GM19043 (cell line): ENCODE results near the gene FNDC3B.

Experiments used
- ATAC-seq: cut with Tn5 transposase; IDR thresholded peaks from one replicate; pipeline ENCODE4 v1.9.1; 2021; ENCODE audit warnings: low read depth; ENCODE audit not compliant: unreplicated experiment

FNDC3B gene

DNA sequence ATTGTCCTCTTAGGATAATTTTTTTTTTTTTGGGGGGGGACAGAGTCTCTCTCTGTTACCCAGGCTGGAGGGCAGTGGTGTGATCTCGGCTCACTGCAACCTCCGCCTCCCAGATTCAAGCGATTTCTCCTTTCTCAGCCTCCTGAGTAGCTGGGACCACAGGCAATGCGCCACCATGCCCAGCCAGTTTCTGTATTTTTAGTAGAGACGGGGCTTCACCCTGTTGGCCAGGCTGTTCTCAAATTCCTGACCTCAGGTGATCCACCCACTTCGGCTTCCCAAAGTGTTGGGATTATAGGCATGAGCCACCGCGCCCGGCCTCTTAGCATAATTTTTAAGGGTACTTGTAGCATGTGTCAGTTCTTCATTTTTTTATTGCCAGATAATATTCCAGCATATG is 122.6 kb downstream of the FNDC3B start:
- no peak for ATAC-seq

- ATAC-seq: no peak
Observed at GRCh38 chr3:172163320-172163719, 123.9 kb downstream of the FNDC3B start.

DNA sequence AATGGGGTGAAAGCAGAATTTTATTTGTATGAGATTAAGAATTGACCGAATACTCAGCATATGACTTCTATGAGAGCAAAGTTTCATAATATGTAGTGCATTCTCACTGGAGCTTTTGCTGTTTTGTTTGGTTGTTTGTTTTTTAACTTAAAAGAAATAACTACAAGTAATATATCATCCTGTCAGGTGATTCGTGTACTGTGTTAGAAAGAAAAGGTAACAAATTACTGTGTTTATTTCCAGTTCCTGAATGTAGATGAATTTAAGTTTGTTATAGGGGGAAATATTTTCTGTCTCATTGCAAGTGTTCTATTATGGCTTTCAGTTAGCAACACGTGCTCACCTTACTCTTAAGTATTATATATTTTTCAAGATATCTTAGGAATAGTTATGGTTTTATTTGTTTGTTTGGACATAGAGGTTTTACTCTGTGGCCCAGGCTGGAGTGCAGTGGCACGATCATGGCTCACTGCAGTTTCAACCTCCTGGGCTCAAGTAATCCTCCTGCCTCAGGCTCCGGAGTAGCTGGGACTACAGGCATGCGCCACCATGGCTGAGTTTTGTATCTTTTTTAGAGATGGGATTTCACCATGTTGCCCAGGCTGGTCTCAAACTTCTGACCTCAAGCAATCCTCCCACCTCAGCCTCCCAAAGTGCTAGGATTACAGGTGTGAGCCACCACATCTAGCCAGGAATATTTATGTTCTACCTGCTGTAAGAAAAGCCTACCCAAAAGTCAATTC is 125.4 kb downstream of the FNDC3B start:
- ATAC-seq: no peak

- no peak for ATAC-seq
Observed at GRCh38 chr3:172166261-172166660, 126.9 kb downstream of the FNDC3B start.

GRCh38 chr3:172166890-172167289 is 127.5 kb downstream of the FNDC3B start:
- no peak for ATAC-seq

GRCh38 chr3:172167892-172168648 is 128.7 kb downstream of the FNDC3B start:
- ATAC-seq: no peak

- ATAC-seq: no peak
Observed at GRCh38 chr3:172170073-172170709, 130.8 kb downstream of the FNDC3B start.

DNA sequence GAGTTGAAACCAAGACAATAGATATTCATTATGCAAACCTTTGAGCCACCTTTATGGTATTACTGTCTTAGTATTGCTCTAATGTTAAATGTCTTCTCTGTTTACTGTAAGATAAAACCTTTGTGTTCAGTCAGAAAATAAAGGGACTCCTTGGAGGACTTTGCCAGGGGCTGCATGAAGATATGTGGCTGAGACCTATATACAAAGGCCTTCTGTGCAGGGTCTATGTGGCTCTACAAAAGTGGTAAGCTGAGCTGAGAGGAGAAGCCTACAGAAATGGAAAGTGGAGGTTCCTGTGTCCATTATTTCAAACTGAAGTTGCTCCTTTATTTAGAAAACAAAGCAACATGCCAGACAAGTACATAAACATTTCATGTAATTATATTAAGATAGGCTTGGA is 131.5 kb downstream of the FNDC3B start:
- ATAC-seq: no peak

DNA sequence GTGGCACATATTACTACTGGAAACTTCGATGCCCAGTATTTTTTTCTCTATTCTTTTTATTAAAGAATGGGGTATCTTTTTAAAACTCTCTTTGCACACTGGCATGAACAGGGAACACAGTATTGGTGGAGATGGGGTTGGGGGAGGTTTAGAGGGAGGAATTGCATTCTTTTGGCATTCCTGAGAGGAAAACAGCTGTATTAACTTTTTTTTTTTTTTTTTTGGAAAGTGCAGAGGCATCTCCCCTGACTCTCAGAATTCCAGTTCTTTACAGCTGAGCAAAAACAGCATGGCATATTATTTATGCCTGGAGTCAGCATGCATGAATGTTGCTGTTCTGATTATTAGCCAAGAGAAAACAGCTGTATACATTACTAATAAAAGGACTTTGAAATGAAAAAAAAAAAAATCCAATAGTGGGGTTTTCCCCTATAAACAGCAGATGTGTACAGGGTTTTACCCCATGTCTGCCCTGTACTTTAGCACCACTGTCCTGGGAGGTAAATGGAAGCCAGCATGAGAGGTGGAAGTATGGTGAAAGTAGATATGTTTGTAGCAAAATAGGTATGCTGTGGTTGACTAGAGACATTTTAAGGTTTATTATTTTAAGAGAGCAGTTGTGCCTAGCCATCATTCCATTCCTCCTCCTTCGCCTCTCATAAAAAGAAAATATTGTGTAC is 132.2 kb downstream of the FNDC3B start:
- ATAC-seq: no peak

DNA sequence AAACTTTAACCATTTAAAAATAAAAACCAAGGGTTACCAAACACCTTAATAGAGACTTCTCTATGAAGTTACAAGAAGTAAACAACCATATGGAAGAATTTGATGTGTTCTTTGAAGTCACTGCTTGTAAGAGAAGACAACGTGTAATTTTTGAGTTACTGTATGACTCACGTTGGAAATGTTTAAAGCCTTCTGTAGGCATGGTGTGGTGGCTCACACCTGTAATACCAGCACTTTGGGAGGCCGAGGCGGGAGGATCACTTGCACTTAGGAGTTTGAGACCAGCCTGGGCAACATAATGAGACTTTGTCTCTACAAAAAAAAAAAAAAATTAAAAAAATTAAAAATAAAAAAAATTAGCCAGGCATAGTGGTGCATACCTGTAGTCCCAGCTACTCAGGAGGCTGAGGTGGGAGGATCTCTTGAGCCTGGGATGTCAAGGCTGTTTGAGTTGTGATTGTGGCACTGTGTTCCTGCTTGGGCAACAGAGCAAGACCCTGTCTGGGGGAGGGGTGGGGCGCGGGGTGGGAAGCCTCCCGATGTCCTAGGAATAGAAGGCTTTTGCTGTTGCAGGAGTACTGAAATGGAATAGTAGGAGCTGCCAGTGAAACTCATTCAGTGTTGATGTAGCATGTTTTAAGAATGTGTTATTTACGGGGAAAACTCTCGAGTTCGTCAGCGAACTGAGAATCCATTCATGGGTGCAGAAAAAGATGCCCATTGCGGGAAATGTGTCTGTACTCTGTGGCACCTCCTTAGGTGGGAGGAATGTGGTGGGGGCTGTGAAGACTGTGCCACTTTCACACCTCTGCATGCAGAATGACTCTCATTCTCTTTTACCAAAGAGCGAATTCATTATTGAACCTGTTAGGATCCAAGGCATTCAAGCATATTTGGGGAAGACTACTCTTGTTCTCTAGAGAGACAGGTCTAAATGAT is 134.2 kb downstream of the FNDC3B start:
- ATAC-seq: no peak

GRCh38 chr3:172174513-172175253 is 135.3 kb downstream of the FNDC3B start:
- ATAC-seq: no peak

GRCh38 chr3:172175254-172175599 is 135.8 kb downstream of the FNDC3B start:
- ATAC-seq: no peak

GRCh38 chr3:172176061-172176770 is 136.8 kb downstream of the FNDC3B start:
- ATAC-seq: no peak

DNA sequence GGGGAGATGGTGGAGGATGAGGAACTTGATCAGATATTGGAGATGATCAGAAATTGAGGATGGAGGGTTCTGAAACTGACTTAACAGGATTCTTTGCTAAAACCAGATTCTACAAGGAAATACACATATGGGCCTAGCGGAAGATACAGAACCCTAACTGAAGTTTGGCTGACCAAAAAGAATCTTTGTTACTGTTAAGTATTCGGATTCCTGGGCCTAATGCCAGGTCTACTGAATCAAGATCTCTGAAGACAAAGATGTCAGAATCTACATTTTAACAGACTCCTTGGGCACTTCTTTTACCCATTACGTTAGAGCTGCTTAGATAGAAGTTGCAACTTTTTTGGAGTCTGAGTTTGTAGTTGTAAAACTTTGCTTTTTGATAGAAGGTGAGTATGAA is 137.7 kb downstream of the FNDC3B start:
- ATAC-seq: no peak

DNA sequence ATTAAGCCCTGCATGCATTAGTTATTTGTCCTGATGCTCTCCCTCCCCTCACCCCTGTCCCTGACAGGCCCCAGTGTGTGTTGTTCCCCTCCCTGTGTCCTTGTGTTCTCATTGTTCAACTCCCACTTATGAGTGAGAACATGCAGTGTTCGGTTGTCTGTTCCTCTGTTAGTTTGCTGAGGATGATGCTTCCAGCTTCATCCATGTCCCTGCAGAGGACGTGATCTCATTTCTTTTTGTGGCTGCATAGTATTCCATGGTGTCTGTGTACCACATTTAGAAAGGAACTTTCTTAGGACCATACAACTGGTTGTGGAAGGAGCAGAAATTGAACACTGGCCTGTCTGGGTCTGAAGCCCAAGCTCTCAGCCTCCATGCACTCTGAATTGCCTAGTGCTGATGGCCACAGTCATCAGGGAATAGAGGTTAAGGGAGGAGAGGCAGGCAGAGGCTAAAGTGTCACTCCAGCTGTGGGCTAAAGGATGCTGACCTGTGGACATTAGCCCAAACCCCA is 138.5 kb downstream of the FNDC3B start:
- no peak for ATAC-seq

GRCh38 chr3:172179680-172180399 is 140.5 kb downstream of the FNDC3B start:
- ATAC-seq: no peak

GRCh38 chr3:172180473-172180872 is 141.1 kb downstream of the FNDC3B start:
- no peak for ATAC-seq
